ENCODE results near the gene WDR62.

The WDR62 gene

GRCh38 chr19:36054733-36055686 is at the start of gene WDR62:
Gene WDR62, plus strand, starts transcription at chr19:36054897. Its CDS starts 75 bp downstream, at chr19:36054972.
- DNase-seq: peak; percentile 95 to 99

DNA sequence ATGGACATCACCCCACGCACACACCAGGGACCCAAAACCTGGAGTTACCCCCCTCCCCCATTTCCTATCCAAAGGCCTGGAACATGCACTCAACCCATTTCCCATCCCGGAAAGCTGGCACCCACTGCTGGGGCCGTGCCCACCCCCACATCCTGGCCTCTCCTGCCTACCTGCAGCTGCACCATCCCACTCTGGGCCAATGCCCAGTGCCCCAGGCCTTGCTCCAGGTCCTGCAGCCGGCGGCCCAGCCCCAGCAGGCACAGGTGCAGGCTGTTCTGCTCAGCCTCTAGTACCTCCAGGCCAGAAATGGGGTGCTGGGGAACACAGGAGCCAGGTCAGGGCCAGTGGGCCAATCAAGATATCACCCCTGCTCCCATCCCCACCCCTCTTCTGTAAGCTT is 47.7 kb upstream of the WDR62 start:
- DNase-seq: no peak

- peak in 1 of 2 experiments; percentile 33 for DNase-seq
Measured at GRCh38 chr19:36008336-36008978, 46.2 kb upstream of the WDR62 start, which contains the start of gene SYNE4. Gene SYNE4, minus strand, starts transcription at chr19:36008813. Its CDS starts 132 bp downstream, at chr19:36008681.

GRCh38 chr19:36009220-36009619 is 45.5 kb upstream of the WDR62 start:
- DNase-seq: peak; percentile 37 to 60

GRCh38 chr19:36009633-36010379 is 44.9 kb upstream of the WDR62 start:
- no peak for DNase-seq

DNA sequence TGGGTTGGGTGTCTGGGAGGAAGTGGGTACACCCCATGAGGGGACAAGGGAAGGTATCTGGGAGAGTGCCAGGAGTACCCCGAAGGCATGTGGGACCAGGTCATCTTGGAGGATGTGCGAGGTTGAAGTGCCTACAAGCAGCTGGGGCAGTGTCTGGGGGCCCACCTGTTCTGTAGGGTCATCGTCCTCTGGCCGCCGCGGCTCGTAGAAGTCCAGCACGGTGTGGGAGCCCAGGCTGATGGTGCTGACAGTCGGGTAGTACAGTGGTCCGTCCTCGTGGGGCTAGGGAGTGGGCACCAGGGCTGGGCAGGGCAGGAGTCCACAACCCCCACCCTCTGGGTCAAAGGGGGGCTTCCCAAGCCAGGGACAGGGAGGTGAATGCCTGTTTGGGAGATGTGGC is 44.3 kb upstream of the WDR62 start:
- no peak for DNase-seq

DNA sequence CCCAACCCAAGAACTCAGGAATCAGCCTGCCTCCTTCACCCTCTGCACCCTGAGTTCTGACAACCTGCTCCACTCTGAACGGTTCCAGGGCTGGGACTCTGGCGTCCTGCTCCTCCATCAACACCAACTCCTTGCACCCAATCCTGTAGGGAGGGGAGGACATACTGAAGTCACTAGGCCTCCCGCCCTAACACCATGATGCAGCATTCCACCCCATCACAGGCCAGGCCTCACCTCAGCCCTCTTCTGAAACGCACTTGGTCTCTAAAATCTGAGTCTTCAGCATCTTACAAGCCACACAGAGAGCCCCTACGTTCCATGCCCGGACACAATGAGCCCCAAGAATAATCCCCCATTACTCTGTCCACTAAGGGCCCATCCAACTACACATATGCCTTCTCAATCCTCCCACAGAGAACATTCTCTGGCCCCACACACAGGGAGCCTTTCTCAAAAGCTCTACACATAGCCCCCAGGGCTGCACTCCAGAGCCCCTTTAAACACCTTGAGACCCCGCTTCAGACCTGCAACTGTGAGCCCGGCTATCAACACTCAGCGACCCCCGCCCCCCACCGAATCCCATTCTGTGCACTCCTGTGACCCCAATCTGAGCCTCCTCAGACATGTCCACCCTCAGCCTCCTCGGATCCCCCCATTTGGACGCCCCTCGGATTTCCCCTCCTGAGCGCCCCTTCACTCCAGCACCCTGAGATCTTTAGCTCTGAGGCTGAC is 41.3 kb upstream of the WDR62 start:
- no peak for DNase-seq

DNA sequence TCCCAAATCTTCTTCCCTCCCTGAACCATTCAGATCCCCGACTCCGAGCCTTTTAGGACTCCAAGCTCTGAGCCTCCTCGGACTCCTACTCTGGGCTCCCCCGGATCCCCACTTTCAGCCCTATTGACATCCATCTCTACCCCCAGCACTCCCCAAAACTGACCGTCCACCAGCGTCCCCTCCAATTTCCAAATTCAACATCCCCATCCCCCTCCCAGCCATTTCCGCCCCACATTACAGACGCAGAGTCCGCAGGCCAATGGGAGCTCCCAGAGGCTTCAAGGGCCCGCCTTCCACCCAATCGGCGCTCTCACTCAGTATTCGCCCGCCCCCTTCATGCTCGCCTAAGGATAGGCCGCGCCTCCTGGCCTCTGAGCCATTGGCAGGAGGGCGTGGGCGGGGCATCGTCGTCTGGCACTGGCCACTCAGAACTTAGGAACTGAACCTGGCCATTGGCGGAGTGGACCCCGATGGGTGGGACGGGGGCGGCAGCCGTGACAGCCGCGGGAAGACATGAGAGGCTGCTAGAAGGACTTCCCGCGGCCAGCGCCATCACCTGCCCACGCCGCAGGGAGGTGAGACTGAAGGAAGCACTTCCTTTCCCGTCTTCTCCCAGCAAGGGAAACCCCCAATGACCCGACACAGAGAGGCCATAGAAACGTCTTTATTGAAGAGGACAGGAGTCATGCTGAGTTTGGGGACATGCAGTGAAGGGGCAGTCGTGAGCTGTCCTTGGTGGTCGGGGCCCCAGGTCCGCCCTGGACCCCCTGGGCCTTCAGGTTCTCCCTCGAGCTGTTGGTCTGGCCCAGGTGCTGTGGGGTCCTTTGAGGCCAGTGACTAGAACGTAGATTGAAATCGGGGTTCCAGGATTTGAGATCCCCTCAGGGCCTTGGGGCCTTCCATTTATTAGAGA is 40.4 kb upstream of the WDR62 start, which contains the start of gene ALKBH6:
TSS of gene ALKBH6 (minus strand) at position 202 of the 913 bp plus-strand sequence. CDS start 816 bp downstream, outside the sequence.
- peak; percentile 99 for DNase-seq

GRCh38 chr19:36019061-36019670 is 35.5 kb upstream of the WDR62 start:
- DNase-seq: no peak

DNA sequence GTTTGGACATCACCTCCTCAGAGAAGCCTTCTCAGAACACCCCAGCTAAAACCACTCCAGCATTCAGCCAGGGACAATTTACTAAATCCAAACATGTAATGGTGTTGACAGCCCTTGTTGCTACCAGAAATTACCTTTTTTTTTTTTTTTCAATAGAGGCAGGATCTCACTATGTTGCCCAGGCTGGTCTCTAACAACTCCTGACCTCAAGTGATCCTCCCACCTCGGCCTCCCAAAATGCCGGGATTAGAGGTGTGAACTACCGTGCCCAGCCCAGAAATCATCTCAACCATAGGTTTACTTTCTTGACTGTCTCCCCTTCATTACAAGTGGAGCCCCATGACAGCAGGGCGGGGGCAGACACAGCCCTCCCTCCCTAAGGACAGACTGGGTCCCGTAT is 31.3 kb upstream of the WDR62 start:
- DNase-seq: no peak

DNA sequence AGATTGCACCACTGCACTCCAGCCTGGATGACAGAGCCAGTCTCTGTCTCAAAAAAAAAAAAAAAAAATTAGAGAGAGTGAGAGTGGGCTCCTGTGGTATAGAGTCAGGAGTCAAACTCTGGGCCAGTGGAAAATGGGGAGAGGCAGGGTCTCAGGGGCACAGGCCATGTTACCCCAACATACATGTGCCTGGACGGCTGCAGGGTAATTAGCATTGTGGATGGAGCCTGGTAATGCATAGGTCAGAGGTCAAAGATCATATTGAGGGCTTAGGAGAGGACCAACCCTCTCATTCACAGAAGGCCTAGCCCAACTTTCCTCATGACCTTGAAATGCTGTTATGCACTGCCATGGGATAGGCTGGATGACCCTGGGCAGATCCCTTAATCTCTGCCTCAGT is 29.2 kb upstream of the WDR62 start:
- DNase-seq: no peak

DNA sequence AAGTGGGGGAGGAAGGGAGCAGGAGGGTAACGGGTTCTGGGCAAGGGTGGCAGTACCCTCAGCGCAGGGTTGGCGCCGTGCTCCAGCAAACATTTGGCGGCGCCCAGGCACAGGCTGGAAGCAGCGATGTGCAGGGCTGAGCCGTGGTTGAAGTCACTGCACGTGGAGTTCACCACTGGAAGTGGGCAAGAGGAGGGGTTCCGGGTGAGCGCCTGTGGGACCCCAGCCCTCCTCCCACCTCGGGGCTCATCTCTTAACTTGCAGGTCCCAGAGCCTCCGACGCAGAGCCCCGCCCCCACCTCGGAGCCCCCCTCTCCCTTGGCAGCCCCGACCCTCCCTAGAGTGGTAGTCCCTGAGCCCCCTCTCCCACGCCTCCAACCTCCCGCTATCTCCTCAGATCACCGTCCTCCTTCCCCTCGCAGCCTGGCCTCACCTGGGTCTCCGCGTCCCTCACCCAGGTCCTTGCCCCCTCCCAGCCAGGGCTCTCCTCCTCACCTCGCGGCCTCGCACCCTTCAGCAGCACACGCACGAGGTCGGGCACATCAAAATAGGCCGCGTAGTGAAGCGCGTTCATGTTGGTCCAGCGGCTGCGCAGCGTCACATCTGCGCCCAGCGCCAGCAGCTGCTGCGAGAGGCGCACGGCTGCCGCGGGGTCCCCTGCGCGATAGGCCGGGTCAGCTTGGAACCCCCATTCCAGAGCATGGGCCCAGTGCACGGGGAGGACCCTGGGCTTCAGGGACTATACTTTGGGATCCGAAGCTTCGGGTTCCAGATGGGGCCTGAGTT is 28.4 kb upstream of the WDR62 start:
- DNase-seq: no peak

GRCh38 chr19:36027696-36028095 is 27.0 kb upstream of the WDR62 start:
- no peak for DNase-seq

DNA sequence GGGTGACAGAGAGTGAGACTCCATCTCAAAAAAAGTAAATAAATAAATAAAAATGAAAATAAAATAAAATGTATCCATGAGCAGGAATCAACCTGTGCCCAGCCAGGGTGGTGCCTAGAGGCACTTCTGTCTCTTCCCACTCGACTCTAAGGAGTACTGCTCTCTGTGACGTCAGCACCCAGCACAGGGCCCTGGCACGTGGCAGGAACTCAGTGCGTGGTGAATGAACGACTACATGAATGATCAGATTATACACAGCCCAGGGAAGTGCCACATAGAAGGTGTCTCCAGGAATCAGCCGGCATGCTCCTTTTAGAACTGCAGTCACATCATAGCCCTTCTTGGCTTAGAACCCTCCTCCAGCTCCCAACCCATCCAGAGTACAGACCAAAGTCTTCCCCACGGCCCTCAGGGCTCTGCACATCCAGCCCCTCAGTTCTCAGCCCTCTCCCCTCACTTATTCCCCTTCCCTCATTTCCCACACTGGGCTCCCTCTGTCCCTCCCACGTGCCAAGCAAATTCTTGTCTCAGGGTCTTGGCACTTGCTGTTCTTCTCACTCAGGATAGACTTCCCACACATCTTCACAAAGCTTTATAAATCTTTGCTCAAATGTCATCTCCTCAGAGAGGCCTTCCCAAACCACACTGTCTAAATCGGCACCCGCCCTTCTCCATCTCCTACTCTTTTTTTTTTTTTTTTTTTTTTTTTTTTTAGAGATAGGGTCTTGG is 26.2 kb upstream of the WDR62 start:
- no peak for DNase-seq

DNA sequence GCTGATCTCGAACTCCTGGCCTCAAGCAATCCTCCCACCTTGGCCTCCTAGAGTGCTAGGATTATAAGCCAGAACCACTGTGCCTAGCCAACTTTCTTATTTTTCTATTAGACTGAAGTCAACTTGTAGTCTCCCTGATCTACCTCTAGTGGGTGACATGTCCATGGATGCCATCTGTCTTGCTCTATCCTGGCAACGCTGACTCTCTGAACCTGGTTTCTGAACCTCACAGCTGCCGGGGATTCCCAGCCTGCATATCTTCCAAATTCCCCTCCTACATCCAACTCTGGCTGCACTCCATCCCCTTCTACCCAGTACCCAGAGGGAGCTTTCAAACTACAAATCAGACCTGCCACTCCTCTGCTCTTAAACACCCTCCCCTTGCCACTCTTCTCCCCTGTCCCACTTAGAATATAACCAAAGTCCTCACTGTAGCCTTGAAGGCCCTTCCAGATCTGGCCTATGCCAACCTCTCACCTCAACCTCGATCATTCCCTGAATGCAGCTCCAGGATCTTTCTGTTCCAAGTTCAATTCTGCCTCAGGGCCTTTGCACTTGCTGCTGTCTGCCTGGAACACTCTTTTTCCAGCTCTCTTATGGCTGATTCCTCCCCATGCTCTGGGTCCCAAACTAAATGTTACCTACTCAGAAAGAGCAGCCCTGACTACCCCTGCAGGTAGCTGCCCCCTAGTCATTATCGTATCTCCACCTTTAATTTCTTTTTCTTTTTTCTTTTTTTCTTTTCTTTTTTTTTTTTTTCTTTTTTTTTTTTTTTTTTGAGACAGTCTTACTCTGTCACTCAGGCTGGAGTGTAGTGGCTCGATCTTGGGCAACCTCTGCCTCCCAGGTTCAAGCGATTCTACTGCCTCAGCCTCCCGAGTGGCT is 24.2 kb upstream of the WDR62 start:
- DNase-seq: no peak

DNA sequence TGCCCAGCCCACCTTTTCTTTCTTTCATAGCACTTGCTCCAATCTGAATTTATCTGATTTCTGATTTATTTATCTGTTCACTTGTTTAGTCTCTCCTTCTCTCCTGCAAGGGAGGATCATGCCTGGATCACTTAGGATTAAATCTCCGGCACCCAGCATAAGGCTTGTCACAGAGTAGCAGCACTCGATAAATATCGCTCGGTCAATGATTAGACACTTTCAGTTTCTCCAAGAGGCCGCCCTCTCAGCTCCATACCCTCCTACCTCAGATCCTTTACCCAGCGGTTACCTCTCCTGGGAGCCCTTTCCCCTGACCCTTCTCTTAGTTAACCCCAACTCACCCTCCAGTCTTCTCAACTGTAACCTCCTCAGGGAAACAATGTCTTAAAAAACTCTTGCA is 23.4 kb upstream of the WDR62 start:
- DNase-seq: no peak

- DNase-seq: peak; percentile 82 to 83
Measured at GRCh38 chr19:36032251-36033104, 22.2 kb upstream of the WDR62 start, which contains the start of gene CLIP3. Gene CLIP3, minus strand, starts transcription at chr19:36032873. Its CDS starts 516 bp downstream, at chr19:36032357.

Measured in NCI-H1930 (cell line).